Right ventricle myocardium inferior (tissue), 1 donor: Measurements from ENCODE around the gene TEX19. TPM values are rescaled to one million over a fixed set of nuclear protein-coding genes. Genes with fewer than 3 reads are reported as not detected.
"Not testable (repeated sequence)": the region's sequence is repeated elsewhere in the genome, so short reads cannot be mapped to it uniquely, and the experiment has no call there.

ENCODE experiments used
- ATAC-seq: fragments of 200-7000 bp; cut with Tn5 transposase; one replicate; pipeline ENCODE4 v1.9.1; 2020; ENCODE audit warnings: mild to moderate bottlenecking, moderate library complexity
- DNase-seq: peaks from one replicate; pipeline ENCODE4 v3.0.0; 2021; ENCODE audit errors: missing footprints
- intact Hi-C: fragments of 100-400 bp; cut with DNase I; formaldehyde crosslinking; loops from one replicate; pipeline ENCODE4 v1.11.0; 2022
- total RNA-seq: library from RNA; stranded (reverse); fragmentation: NEBNext Ultra II Directional; extraction: Animal tissue kit (Norgen Biotek cat#: 25700); gene quantifications from one replicate; pipeline ENCODE4 v1.2.1, GENCODE V29; 2021
- donor health status: DM: no; HTN: yes; CAD: no; lungs with severe emphysema.

The TEX19 gene
- total RNA-seq, 1 donor from 2014 or later, result not detected

DNA sequence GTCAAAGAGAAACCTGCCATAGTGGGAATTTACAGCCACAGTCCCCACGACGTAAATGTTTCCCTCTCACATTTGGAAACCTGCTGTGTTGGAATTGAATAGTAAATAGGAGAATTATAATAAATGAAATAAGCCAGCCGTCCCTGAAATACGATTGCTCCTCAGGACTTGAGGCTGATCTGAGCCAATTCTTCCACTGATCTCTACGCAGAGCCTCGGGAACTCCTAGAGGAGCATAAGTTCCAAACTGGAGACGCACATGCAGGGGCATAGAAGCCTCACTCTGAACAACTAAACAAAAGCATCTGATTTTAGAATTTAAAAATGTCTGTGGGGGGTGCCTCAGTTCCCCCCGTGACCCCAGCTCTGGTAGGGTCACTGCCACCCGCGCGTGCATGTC lies 10.2 kb upstream of the TEX19 start:
- DNase-seq, result no peak
- intact Hi-C loops, result no loop called here
- ATAC-seq, result no peak

GRCh38 chr17:82349287-82349701 lies 9.8 kb upstream of the TEX19 start:
- DNase-seq (no peak), ATAC-seq (no peak)
- intact Hi-C loops, result no loop called here

- peak; percentile 79 for DNase-seq
Observed at GRCh38 chr17:82350182-82351030, 8.6 kb upstream of the TEX19 start.

DNA sequence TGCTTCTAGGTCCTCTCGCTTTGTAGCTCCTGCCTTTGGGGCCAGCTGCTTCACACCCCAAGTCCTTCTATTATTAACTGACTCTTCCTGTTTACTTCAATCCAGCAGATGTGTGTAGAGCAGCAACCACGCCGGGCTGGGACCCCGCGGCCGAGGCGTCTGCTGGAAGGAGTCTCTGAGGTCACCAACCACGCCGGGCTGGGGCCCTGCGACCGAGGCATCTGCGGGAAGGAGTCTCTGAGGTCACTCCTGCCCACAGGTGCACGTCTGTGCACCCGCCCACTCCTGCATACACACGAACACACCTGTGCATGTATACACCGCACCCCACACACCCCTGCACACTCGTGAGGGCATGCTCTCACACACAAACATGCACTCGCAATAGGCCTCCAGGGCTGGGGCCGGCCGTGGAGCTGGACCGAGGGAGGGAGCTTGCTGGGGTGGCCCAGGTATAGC lies 7.8 kb upstream of the TEX19 start:
- ATAC-seq, result peak; percentile 17
- DNase-seq, result no peak
- intact Hi-C loops, result loop anchor here (5.0 to 10.0 kb wide), 2 partner anchors 201 to 424 kb away; no protein-coding TSS in a partner anchor

More at GRCh38 chr17:82350182-82351030, 8.6 kb upstream of the TEX19 start:
- intact Hi-C loops, result loop anchor here (5.0 to 10.0 kb wide), 2 partner anchors 202 to 424 kb away; no protein-coding TSS in a partner anchor
- ATAC-seq, result no peak

DNA sequence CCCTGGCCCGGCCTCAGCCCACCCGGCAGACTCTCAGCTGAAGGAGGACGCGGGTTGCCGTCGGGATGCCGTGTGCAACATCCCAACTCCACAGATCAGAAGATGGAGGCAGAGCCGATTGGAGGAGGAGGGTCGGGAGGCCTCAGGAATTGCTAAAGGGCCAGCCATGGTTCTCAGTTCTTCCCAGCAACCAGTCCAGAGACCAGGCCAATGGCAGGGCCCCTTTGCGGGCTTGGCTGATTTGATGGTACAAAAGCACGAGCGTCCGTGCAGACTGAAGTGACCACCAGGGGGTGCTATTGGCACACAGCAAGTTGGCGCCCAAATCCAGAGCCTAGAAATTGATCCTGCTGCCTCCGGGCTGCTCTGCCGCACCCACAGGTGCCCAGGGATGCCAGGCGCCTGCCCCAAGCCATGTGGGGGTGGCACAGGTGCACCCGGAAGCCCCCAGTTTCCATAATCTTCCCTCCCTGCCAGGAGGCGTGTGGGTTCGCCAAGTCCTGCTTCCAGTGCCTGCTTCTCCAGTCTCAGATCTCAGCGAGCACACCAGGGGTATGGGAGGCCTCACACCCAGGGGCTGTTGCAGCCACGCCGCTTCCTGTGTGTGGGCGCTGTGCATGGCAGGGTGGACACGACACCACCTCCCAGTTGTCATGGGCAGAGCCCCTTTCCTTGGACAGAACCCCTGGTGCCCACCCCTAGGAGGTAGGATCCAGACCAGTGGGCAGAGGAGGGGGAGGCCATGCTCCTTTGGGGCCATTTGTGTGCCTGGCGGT lies 7.1 kb upstream of the TEX19 start:
- DNase-seq, result peak; percentile 89
- intact Hi-C loops, result loop anchor here (1.0 to 10.0 kb wide), 3 partner anchors 62 to 423 kb away; no protein-coding TSS in a partner anchor
- ATAC-seq, result peak; percentile 74

- intact Hi-C loops, result loop anchor here (5.0 to 10.0 kb wide), 2 partner anchors 199 to 421 kb away; no protein-coding TSS in a partner anchor
- DNase-seq (no peak), ATAC-seq (no peak)
Observed at GRCh38 chr17:82353484-82353883, 5.6 kb upstream of the TEX19 start.

DNA sequence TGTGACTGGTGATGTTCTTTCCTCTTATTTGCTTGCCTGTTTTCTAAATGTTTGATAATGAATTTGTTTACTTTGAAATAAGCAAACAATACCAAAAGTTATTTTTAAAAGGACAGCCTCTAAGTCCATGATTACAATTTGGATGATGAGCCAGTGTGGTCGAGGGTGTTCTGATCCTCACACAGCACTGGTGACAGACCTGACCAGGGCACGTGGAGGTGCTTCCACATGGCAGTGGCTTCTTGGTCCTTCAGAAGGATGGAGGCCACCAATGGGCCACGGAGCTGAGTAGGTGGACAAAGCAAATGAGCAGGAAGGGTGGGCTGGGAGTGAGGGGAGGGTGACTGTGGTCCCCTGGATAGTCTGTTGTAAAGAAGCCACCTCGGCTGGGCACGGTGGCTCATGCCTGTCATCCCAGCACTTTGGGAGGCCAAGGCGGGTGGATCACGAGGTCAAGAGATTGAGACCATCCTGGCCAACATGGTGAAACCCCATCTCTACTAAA lies 4.2 kb upstream of the TEX19 start:
- DNase-seq (no peak), ATAC-seq (no peak)
- intact Hi-C loops, result loop anchor here (5.0 to 10.0 kb wide), 2 partner anchors 197 to 420 kb away; no protein-coding TSS in a partner anchor

DNA sequence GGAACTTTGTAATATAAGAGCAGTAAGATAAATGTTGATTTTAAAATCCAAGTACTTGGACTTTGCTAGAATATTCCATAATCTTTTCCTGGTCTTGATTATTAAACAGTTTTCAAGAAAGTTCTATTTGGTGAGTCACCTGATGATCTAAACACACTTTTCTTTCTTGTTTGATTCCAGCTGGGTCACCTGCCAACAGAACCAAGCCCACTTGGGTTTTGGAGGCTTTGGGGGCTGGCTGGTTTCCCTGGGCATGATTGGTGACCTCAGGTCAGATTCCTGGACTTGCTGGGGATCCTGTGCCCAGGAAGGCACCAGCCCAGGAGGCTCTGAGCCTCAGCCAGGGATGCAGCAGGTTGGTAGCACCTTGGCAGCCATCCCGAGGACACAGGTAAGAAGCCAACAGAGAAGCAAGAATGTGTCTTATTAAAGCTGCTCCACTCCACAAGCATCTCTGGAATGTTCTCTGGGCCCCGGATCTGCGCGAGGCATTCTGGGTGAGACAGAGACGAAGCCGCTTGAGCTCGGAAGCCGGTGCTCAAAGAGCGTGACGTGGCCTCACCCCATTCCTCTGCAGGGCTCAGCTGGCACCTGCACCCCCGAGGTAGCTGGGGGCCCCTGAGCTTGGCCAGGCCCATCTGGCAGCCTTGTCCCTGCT lies 3.1 kb upstream of the TEX19 start:
- no peak for DNase-seq
- no peak for ATAC-seq
- intact Hi-C loops, result loop anchor here (10.0 kb wide), 1 partner anchor 419 kb away; no protein-coding TSS in a partner anchor

GRCh38 chr17:82356845-82357355 lies 2.1 kb upstream of the TEX19 start:
- DNase-seq (no peak), ATAC-seq (no peak)
- intact Hi-C loops, result loop anchor here (10.0 kb wide), 1 partner anchor 418 kb away; no protein-coding TSS in a partner anchor

GRCh38 chr17:82357394-82357793 lies 1.7 kb upstream of the TEX19 start:
- intact Hi-C loops, result loop anchor here (10.0 kb wide), 1 partner anchor 417 kb away; no protein-coding TSS in a partner anchor
- ATAC-seq (no peak), DNase-seq (no peak)

- not testable (repeated sequence) for DNase-seq, ATAC-seq
- intact Hi-C loops, result loop anchor here (10.0 kb wide), 1 partner anchor 415 kb away; no protein-coding TSS in a partner anchor
Observed at GRCh38 chr17:82359451-82360074, 516 bp downstream of the TEX19 start.

GRCh38 chr17:82361885-82362633 lies 3.0 kb downstream of the TEX19 start:
- DNase-seq (no peak), ATAC-seq (no peak)
- intact Hi-C loops, result no loop called here

DNA sequence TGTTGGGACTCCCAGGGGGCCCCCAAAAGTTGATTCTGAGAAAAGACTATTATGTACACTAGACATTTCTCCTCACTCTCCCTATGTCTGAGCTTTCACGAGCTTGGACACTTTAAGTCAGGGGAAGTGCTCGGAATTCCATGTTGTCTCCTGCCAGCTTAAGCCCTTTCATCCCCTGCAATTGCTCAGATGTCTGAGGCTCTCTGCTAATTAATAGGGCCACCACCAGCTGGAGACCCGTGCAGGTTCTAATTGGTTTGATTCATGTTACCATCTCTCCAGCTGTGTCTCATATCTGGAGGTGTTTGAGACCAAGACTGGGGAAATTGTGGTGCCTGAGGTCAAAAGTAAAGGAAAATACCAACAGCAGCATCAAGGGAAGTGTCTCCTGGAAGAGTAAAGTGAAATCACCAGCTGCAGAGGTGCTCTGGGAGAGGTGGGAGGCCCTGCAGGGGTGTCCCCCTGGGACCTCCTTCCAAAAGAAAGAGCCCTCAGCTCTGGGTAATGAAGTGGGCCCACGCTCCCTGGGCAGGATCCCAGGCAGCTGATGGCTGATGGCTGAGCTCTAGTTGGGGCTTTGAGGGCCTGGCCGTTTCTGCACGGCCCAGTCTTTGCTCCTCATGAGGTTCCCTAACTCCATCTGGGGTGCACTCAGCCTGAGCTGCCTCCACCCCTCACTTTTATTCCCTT lies 6.7 kb downstream of the TEX19 start:
- intact Hi-C loops, result no loop called here
- no peak for ATAC-seq

DNA sequence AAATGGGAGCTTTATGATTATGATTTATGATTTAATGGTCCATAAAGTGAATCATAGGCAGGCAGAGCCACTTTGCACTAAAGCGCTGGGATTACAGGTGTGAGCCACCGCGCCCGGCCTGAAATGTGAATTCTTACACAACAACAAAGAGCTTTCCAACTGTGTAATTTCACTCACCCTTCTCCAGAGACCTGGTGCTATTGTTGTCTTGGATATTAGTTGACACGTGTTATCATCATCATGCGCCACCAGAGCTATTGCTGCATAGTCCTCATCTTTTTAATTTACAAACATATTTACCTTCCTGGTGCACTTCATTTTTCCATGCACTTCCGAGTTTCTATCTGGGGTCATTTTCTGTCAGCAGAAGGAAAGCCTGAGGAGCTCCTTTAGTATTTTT lies 7.7 kb downstream of the TEX19 start:
- ATAC-seq, result no peak
- peak; percentile 21 for DNase-seq
- intact Hi-C loops, result no loop called here

More for the DNA sequence above, 6.7 kb downstream of the TEX19 start:
- DNase-seq, result no peak

DNA sequence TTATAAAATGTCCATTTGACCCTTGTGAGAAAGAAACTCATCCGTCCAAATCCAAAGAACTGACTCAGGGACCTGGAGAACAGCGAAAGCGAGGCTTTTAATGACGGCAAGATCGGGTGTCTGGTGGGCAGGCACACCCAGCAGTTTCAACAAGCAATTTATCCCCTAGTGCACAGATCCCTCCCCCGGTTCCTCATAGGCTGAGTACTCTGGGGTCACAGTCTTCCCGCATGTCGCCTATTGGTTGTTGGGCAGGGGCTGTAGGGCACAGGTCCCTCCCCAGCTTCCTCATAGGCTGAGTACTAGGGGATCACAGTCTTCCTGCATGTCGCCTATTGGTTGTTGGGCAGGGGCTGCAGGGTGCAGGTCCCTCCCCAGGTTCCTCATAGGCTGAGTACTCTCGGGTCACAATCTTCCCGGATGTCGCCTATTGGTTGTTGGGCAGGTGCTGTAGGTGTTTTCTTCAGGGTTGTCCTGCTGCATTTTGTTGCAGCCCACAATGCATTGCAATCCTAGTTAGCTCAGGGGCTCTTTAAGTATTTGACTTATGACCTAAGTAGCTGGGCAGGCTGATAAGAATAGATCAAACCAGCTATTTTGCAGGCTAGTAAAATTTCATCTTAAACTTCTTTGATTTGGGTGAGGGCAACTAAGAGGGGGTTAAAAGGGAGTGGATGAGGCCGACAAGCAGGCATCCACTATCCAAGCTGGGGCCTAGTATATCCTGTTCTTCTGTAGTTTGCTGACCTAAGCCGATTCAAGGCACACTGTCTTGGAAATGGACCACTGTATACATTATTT lies 8.9 kb downstream of the TEX19 start:
- intact Hi-C loops, result no loop called here
- DNase-seq (no peak), ATAC-seq (no peak)

DNA sequence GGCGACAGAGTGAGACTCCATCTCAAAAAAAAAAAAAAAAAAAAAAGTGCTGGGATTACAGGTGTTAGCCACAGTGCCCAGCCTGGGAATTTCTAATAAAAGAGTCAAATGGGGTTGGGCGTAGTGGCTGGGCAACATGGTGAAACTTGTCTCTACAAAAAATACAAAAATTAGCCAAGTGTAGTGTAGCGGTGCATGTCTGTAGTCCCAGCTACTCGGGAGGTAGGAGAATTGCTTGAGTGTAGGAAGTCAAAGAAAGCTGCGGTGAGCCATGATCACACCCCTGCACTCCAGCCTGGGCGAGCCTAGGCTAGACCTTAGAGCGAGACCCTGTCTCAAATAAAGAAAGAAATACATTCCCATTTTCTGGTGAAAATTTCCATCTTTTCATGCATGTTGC lies 10.2 kb downstream of the TEX19 start:
- intact Hi-C loops, result no loop called here
- ATAC-seq (no peak), DNase-seq (no peak)
